Measurements from ENCODE around the gene BNC2. TPM values are rescaled to one million over a fixed set of nuclear protein-coding genes. Genes with fewer than 3 reads are reported as not detected.

BNC2 gene
- total RNA-seq, 1 experiment from 2014 or later = 11.7 TPM

GRCh38 chr9:16704116-16705110 lies 166.1 kb downstream of the BNC2 start:
- intact Hi-C loops (cut with micrococcal nuclease) = loop anchor here (2.0 to 5.0 kb wide), 5 partner anchors 32 to 647 kb away; no protein-coding TSS in a partner anchor
- no peaks in the 10 kb centered on the region for H3K36me3 ChIP-seq (ENCODE audit: low read depth, low read length)
- H3K27me3 ChIP-seq (ENCODE audit: low read length) = no peaks in the 10 kb centered on the region
- CTCF ChIA-PET = interaction anchor here (0.5 to 1.1 kb wide), 5 partner anchors 10 to 219 kb away, joined by 3 to 4 read pairs (median 4); no protein-coding TSS in a partner anchor
- no peaks in the 10 kb centered on the region for H4K20me1 ChIP-seq (ENCODE audit: low read length)
- TF ChIP-seq EZH2 (IDR thresholded peaks at IDR 0.05; ENCODE audit: low read length, unreplicated experiment) (no peak), CTCF (conservative IDR thresholded peaks at IDR 0.05; ENCODE audit: low read depth, low read length) (no peak), EZH2phosphoT487 (IDR thresholded peaks at IDR 0.05; ENCODE audit: borderline replicate concordance, low read length) (no peak)
- peak overlapping the region; percentile 58 for H2AFZ ChIP-seq (ENCODE audit: low read length)
- ATAC-seq = peak; percentile 39
- BruUV-seq (replicated peaks) = TSS peak; percentile 68
- no peaks in the 10 kb centered on the region for H3K9me3 ChIP-seq (ENCODE audit: low read length)
- DNase-seq = no peak
- H3K27ac ChIP-seq (ENCODE audit: low read length) = peak overlapping the region; percentile 99
- H3K4me2 ChIP-seq (ENCODE audit: low read length) = peak overlapping the region; percentile 86
- POLR2A ChIA-PET (ENCODE audit: unreplicated experiment) = interaction anchor here (0.6 to 0.7 kb wide), 3 partner anchors 15 to 550 kb away, joined by 4 to 7 read pairs (median 5); no protein-coding TSS in a partner anchor
- H3K79me2 ChIP-seq (ENCODE audit: low read length) = peaks cover 46% of the 10 kb centered on the region
- H3K9me2 ChIP-seq (replicated peaks; ENCODE audit: low read length) = no peaks in the 10 kb centered on the region
- H3K4me3 ChIP-seq (ENCODE audit: low read length) = peak overlapping the region; percentile 70
- peaks cover 54% of the 10 kb centered on the region for H3K4me1 ChIP-seq (ENCODE audit: insufficient read depth, low read length)
- H3K9ac ChIP-seq (ENCODE audit: low read length) = peak overlapping the region; percentile 90
- peaks cover 4% of the 10 kb centered on the region for H3F3A ChIP-seq (ENCODE audit: low read length, unreplicated experiment)

GRCh38 chr9:16701347-16701746 lies 169.1 kb downstream of the BNC2 start:
- Histone ChIP-seq H3K4me3 (ENCODE audit: low read length) (no peak overlapping the region), H4K20me1 (ENCODE audit: low read length) (no peaks in the 10 kb centered on the region), H3K27me3 (ENCODE audit: low read length) (no peaks in the 10 kb centered on the region), H2AFZ (ENCODE audit: low read length) (no peak overlapping the region), H3F3A (ENCODE audit: low read length, unreplicated experiment) (peaks cover 4% of the 10 kb centered on the region), H3K9me2 (replicated peaks; ENCODE audit: low read length) (no peaks in the 10 kb centered on the region), H3K9me3 (ENCODE audit: low read length) (no peaks in the 10 kb centered on the region), H3K9ac (ENCODE audit: low read length) (no peak overlapping the region), H3K79me2 (ENCODE audit: low read length) (peaks cover 46% of the 10 kb centered on the region), H3K36me3 (ENCODE audit: low read depth, low read length) (no peaks in the 10 kb centered on the region), H3K4me2 (ENCODE audit: low read length) (peak overlapping the region; percentile 86), H3K4me1 (ENCODE audit: insufficient read depth, low read length) (peaks cover 42% of the 10 kb centered on the region), H3K27ac (ENCODE audit: low read length) (peak overlapping the region; percentile 99)
- DNase-seq (peak; percentile 66), ATAC-seq (peak; percentile 15)
- POLR2A ChIA-PET (ENCODE audit: unreplicated experiment) = no interaction called here
- CTCF ChIA-PET = interaction anchor here (0.6 kb wide), 1 partner anchor 25 kb away, joined by 3 read pairs; no protein-coding TSS in a partner anchor
- intact Hi-C loops (cut with micrococcal nuclease) = loop anchor here (5.0 kb wide), 2 partner anchors 74 to 644 kb away; no protein-coding TSS in a partner anchor
- no TSS peak for BruUV-seq (replicated peaks)
- TF ChIP-seq EZH2 (IDR thresholded peaks at IDR 0.05; ENCODE audit: low read length, unreplicated experiment) (no peak), EZH2phosphoT487 (IDR thresholded peaks at IDR 0.05; ENCODE audit: borderline replicate concordance, low read length) (no peak), CTCF (conservative IDR thresholded peaks at IDR 0.05; ENCODE audit: low read depth, low read length) (no peak)
